Keratinocyte (primary cell): ENCODE data around the gene S100B. TPM values are rescaled to one million over a fixed set of nuclear protein-coding genes. Genes with fewer than 3 reads are reported as not detected.

Experiments used
- DNase-seq: peaks from one replicate; pipeline ENCODE4 v3.0.0-alpha.2; 2011; ENCODE audit warnings: low read depth, missing footprints, low spot score
- FAIRE-seq: peaks from 2 replicates; lab custom pipeline; 2011; peaks lifted over from hg19 to GRCh38; lab: Jason Lieb, UNC
- H2AFZ ChIP-seq: 2 replicates; pipeline ENCODE4 v1.6.0; 2012; ENCODE audit warnings: low read length, control low read depth, inconsistent platforms; ENCODE audit not compliant: control insufficient read depth
- H3K27ac ChIP-seq: 2 replicates; pipeline ENCODE4 v1.5.1; 2011; ENCODE audit warnings: low read length; ENCODE audit not compliant: control insufficient read depth, insufficient read depth
- H3K27me3 ChIP-seq: 3 replicates; pipeline ENCODE4 v1.6.0; 2011; ENCODE audit warnings: low read length; ENCODE audit not compliant: control insufficient read depth, insufficient read depth; ENCODE audit errors: extremely low read depth
- H3K36me3 ChIP-seq, 2 experiments: 2 replicates in 1 of 2; 3 replicates in 1 of 2; pipeline ENCODE4 v1.5.1; 2011; ENCODE audit warnings: low read length in 2 of 2, mild to moderate bottlenecking in 1 of 2; ENCODE audit not compliant: control insufficient read depth in 2 of 2, insufficient read depth in 2 of 2; ENCODE audit errors: extremely low read depth in 1 of 2
- H3K4me1 ChIP-seq: 3 replicates; pipeline ENCODE4 v1.5.1; 2011; ENCODE audit warnings: low read length; ENCODE audit not compliant: control insufficient read depth, insufficient read depth; ENCODE audit errors: extremely low read depth
- H3K4me2 ChIP-seq: 3 replicates; pipeline ENCODE4 v1.6.0; 2011; ENCODE audit warnings: low read depth, low read length; ENCODE audit not compliant: control insufficient read depth, insufficient read depth; ENCODE audit errors: extremely low read depth
- H3K4me3 ChIP-seq, 3 experiments: fragments of 200-600 bp in 1 of 3; sonication (generic) in 1 of 3; 2 replicates in 2 of 3; 3 replicates in 1 of 3; pipeline ENCODE4 v1.5.1; 2011 to 2016; ENCODE audit warnings: low read length in 3 of 3, mild to moderate bottlenecking in 3 of 3, control low read depth in 2 of 3, inconsistent platforms in 1 of 3, low read depth in 1 of 3, mixed read lengths in 1 of 3, mixed run types in 1 of 3, moderate library complexity in 1 of 3; ENCODE audit not compliant: control insufficient read depth in 2 of 3, insufficient read depth in 2 of 3; ENCODE audit errors: extremely low read depth in 1 of 3
- H3K79me2 ChIP-seq: 2 replicates; pipeline ENCODE4 v1.6.0; 2012; ENCODE audit warnings: low read length; ENCODE audit not compliant: control insufficient read depth, insufficient read depth
- H3K9ac ChIP-seq: 3 replicates; pipeline ENCODE4 v1.6.0; 2011; ENCODE audit warnings: low read length; ENCODE audit not compliant: control insufficient read depth, insufficient read depth; ENCODE audit errors: extremely low read depth
- H3K9me1 ChIP-seq: 3 replicates; pipeline ENCODE4 v1.6.0; 2011; ENCODE audit warnings: low read length; ENCODE audit not compliant: control insufficient read depth, insufficient read depth; ENCODE audit errors: extremely low read depth
- H3K9me3 ChIP-seq: 2 replicates; pipeline ENCODE4 v1.5.1; 2012; ENCODE audit warnings: low read depth, low read length; ENCODE audit not compliant: control insufficient read depth
- H4K20me1 ChIP-seq: 3 replicates; pipeline ENCODE4 v1.6.0; 2011; ENCODE audit warnings: low read length; ENCODE audit not compliant: control insufficient read depth, insufficient read depth; ENCODE audit errors: extremely low read depth
- CTCF ChIP-seq, 3 experiments: IDR thresholded peaks in 1 of 3; conservative IDR thresholded peaks in 1 of 3; optimal IDR thresholded peaks in 1 of 3; 2 replicates in 2 of 3; 3 replicates in 1 of 3; pipeline versions ENCODE3 to v1.5.1; 2011; ENCODE audit warnings: low read length in 3 of 3, mild to moderate bottlenecking in 3 of 3, moderate library complexity in 2 of 3, control low read depth in 1 of 3, inconsistent platforms in 1 of 3; ENCODE audit not compliant: insufficient read depth in 2 of 3; ENCODE audit errors: extremely low read depth in 1 of 3
- EZH2 ChIP-seq: IDR thresholded peaks from one replicate; pipeline ENCODE4 v1.6.1; 2012; ENCODE audit warnings: inconsistent platforms, mild to moderate bottlenecking, low read length, moderate library complexity
- dilution Hi-C: fragments of 300-500 bp; cut with MboI; formaldehyde crosslinking; loops from one replicate; pipeline ENCODE4 v1.7.0; 2020; ENCODE audit warnings: low sequenced_read_pairs; ENCODE audit not compliant: extremely low pct_ligation_motif_present
- polyA plus RNA-seq, 5 experiments: library from polyadenylated mRNA; depleted of rRNA in 3 of 5; stranded (reverse) in 3 of 5; stranded (forward) in 1 of 5; unstranded in 1 of 5; fragments of >200 nt; gene quantifications; 1 replicate in 1 of 5; 2 replicates in 3 of 5; 3 replicates in 1 of 5; pipeline versions ENCODE4 v1.2.1 to v1.2.3, GENCODE V29; 2011 to 2012; ENCODE audit warnings: missing spikeins in 2 of 5, low read depth in 1 of 5, low replicate concordance in 1 of 5

The S100B gene
- polyA plus RNA-seq, 1 donor (not counting 4 experiments of a cell fraction or from before 2014, with no cell fraction given): not detected

- no peaks in the 10 kb centered on the region for H3K9me1 ChIP-seq
- no peaks in the 10 kb centered on the region for H4K20me1 ChIP-seq
- dilution Hi-C loops: no loop called here
- H3K4me2 ChIP-seq: no peak overlapping the region
- DNase-seq (no peak), FAIRE-seq (no peak)
- no peaks in the 10 kb centered on the region for H3K27me3 ChIP-seq
- no peaks in the 10 kb centered on the region for H3K79me2 ChIP-seq
- no peak for TF ChIP-seq CTCF (optimal IDR thresholded peaks at IDR 0.05 in 1 of 3, IDR thresholded peaks at IDR 0.05 in 1 of 3, conservative IDR thresholded peaks at IDR 0.05 in 1 of 3; ENCODE audit: extremely low read depth in 1 of 3, insufficient read depth in 2 of 3, low read length in 3 of 3)
- TF ChIP-seq EZH2: no peak
- H3K36me3 ChIP-seq: no peaks in the 10 kb centered on the region
- no peak overlapping the region for H3K27ac ChIP-seq
- H3K9ac ChIP-seq: no peak overlapping the region
- no peaks in the 10 kb centered on the region for H3K9me3 ChIP-seq
- no peak overlapping the region for H2AFZ ChIP-seq
- no peak overlapping the region for H3K4me3 ChIP-seq
- H3K4me1 ChIP-seq: no peaks in the 10 kb centered on the region
Observed at GRCh38 chr21:46616050-46616449, 11.2 kb upstream of the S100B start.

GRCh38 chr21:46613391-46613790, 8.5 kb upstream of the S100B start:
- DNase-seq (no peak), FAIRE-seq (no peak)
- Histone ChIP-seq H3K27ac (no peak overlapping the region), H3K9ac (no peak overlapping the region), H3K4me3 (no peak overlapping the region), H3K36me3 (no peaks in the 10 kb centered on the region), H3K27me3 (peaks cover 9% of the 10 kb centered on the region), H2AFZ (no peak overlapping the region), H4K20me1 (no peaks in the 10 kb centered on the region), H3K79me2 (no peaks in the 10 kb centered on the region), H3K9me3 (no peaks in the 10 kb centered on the region), H3K9me1 (no peaks in the 10 kb centered on the region), H3K4me1 (no peaks in the 10 kb centered on the region), H3K4me2 (no peak overlapping the region)
- dilution Hi-C loops: no loop called here
- TF ChIP-seq EZH2 (no peak), CTCF (optimal IDR thresholded peaks at IDR 0.05 in 1 of 3, IDR thresholded peaks at IDR 0.05 in 1 of 3, conservative IDR thresholded peaks at IDR 0.05 in 1 of 3; ENCODE audit: extremely low read depth in 1 of 3, insufficient read depth in 2 of 3, low read length in 3 of 3) (no peak)
